DND-41 (cell line): Measurements from ENCODE around the gene FMOD.

Experiments used
- ATAC-seq: fragments of 200-7000 bp; cut with Tn5 transposase; 3 replicates; pipeline ENCODE4 v1.9.1; 2021; ENCODE audit warnings: low read depth; ENCODE audit not compliant: insufficient read depth
- DNase-seq: peaks from one replicate; pipeline ENCODE4 v3.0.0-alpha.2; 2020
- H2AFZ ChIP-seq: 2 replicates; pipeline ENCODE4 v1.6.0; 2012; ENCODE audit warnings: low read depth, low read length
- H3K27ac ChIP-seq: 2 replicates; pipeline ENCODE4 v1.5.1; 2012; ENCODE audit warnings: low read length, inconsistent platforms
- H3K27me3 ChIP-seq: fragments of 200-600 bp; sonication (generic); 2 replicates; pipeline ENCODE4 v1.6.0; 2012; ENCODE audit warnings: low read length, mild to moderate bottlenecking, inconsistent platforms; ENCODE audit not compliant: insufficient read depth, poor library complexity
- H3K36me3 ChIP-seq: 2 replicates; pipeline ENCODE4 v1.5.1; 2012; ENCODE audit warnings: low read length, inconsistent platforms; ENCODE audit not compliant: insufficient read depth
- H3K4me1 ChIP-seq: 2 replicates; pipeline ENCODE4 v1.5.1; 2012; ENCODE audit warnings: mild to moderate bottlenecking, low read length; ENCODE audit not compliant: insufficient read depth
- H3K4me2 ChIP-seq: 2 replicates; pipeline ENCODE4 v1.6.0; 2012; ENCODE audit warnings: mild to moderate bottlenecking, moderate library complexity, low read length, inconsistent platforms; ENCODE audit not compliant: insufficient read depth
- H3K4me3 ChIP-seq, 2 experiments: fragments of 200-600 bp in 1 of 2; shearing (Covaris generic) in 1 of 2; 2 replicates each; pipeline ENCODE4 v1.5.1; 2012 to 2016; ENCODE audit warnings: inconsistent platforms in 2 of 2, low read length in 2 of 2, mild to moderate bottlenecking in 2 of 2, low read depth in 1 of 2, moderate library complexity in 1 of 2
- H3K79me2 ChIP-seq: 2 replicates; pipeline ENCODE4 v1.6.0; 2012; ENCODE audit warnings: low read length, inconsistent platforms; ENCODE audit not compliant: insufficient read depth
- H3K9ac ChIP-seq: 2 replicates; pipeline ENCODE4 v1.6.0; 2012; ENCODE audit warnings: low read depth, mild to moderate bottlenecking, inconsistent platforms, low read length, moderate library complexity
- H3K9me3 ChIP-seq: 2 replicates; pipeline ENCODE4 v1.5.1; 2012; ENCODE audit warnings: low read length, moderate library complexity, mild to moderate bottlenecking, inconsistent platforms; ENCODE audit not compliant: insufficient read depth, severe bottlenecking
- H4K20me1 ChIP-seq: 2 replicates; pipeline ENCODE4 v1.6.0; 2012; ENCODE audit warnings: low read length; ENCODE audit not compliant: insufficient read depth
- EZH2 ChIP-seq: IDR thresholded peaks from 3 replicates; pipeline ENCODE4 v1.6.1; 2012; ENCODE audit warnings: borderline replicate concordance, low read depth, mild to moderate bottlenecking, moderate library complexity, low read length, inconsistent platforms; ENCODE audit not compliant: severe bottlenecking
- TF ChIP-seq, protein P1 (sequence below): IDR thresholded peaks from 2 replicates; pipeline ENCODE4 v1.5.1; 2012; ENCODE audit warnings: borderline replicate concordance, low read length, moderate library complexity, mild to moderate bottlenecking; ENCODE audit not compliant: poor library complexity, severe bottlenecking; ENCODE audit errors: extremely low read depth

The FMOD gene

DNA sequence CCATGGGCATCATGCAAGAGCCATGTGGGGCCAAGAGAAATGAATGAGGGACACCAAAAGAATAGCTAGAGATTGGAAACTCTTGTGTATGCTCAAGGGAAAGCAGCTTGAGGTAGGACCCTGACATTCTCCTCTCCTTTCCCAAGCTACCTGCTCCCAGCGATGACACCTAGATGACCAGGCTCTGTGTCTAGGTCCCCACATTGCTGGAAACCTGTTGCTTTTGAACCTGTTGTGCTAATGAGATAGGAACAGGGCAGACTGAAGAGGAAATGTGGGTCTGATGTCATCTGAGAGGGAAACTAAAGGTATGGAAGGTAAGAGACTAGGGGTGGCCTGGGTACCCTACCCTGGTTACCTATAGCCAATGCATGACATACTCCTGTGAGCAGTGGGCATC, 1.8 kb downstream of the FMOD start:
- Histone ChIP-seq H3K27me3 (peaks cover 25% of the 10 kb centered on the region), H3K27ac (no peak overlapping the region), H2AFZ (no peak overlapping the region), H3K79me2 (no peaks in the 10 kb centered on the region), H3K9me3 (no peaks in the 10 kb centered on the region), H4K20me1 (no peaks in the 10 kb centered on the region), H3K36me3 (no peaks in the 10 kb centered on the region), H3K9ac (no peak overlapping the region), H3K4me2 (no peak overlapping the region), H3K4me1 (no peaks in the 10 kb centered on the region), H3K4me3 (no peak overlapping the region)
- DNase-seq (no peak), ATAC-seq (no peak)
- TF ChIP-seq EZH2: no peak
- TF ChIP-seq, protein P1, sequence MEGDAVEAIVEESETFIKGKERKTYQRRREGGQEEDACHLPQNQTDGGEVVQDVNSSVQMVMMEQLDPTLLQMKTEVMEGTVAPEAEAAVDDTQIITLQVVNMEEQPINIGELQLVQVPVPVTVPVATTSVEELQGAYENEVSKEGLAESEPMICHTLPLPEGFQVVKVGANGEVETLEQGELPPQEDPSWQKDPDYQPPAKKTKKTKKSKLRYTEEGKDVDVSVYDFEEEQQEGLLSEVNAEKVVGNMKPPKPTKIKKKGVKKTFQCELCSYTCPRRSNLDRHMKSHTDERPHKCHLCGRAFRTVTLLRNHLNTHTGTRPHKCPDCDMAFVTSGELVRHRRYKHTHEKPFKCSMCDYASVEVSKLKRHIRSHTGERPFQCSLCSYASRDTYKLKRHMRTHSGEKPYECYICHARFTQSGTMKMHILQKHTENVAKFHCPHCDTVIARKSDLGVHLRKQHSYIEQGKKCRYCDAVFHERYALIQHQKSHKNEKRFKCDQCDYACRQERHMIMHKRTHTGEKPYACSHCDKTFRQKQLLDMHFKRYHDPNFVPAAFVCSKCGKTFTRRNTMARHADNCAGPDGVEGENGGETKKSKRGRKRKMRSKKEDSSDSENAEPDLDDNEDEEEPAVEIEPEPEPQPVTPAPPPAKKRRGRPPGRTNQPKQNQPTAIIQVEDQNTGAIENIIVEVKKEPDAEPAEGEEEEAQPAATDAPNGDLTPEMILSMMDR: no peak

DNA sequence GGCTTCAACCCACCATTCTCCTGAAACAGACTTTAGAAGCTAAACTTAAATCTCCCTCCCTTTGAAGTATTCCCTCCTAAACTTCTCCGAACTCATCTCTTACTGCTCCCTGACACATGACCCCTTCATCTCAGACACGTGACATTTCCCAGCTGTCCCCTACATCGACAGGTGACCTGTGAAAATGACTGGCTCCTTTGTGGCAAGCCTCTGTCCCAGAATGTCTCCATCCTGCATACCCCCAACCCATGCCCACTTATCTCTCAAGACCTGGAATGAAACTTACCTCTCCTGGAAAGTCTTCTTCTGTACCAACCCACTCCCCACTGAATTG, 4.2 kb downstream of the FMOD start:
- no peak for TF ChIP-seq EZH2
- TF ChIP-seq, protein P1: no peak
- DNase-seq: no peak
- H3K9me3 ChIP-seq: no peaks in the 10 kb centered on the region
- no peak for ATAC-seq
- H2AFZ ChIP-seq: no peak overlapping the region
- H3K9ac ChIP-seq: no peak overlapping the region
- no peak overlapping the region for H3K4me3 ChIP-seq
- no peak overlapping the region for H3K4me2 ChIP-seq
- peaks cover 40% of the 10 kb centered on the region for H3K27me3 ChIP-seq
- no peaks in the 10 kb centered on the region for H3K4me1 ChIP-seq
- H3K36me3 ChIP-seq: no peaks in the 10 kb centered on the region
- H3K79me2 ChIP-seq: no peaks in the 10 kb centered on the region
- no peak overlapping the region for H3K27ac ChIP-seq
- no peaks in the 10 kb centered on the region for H4K20me1 ChIP-seq

DNA sequence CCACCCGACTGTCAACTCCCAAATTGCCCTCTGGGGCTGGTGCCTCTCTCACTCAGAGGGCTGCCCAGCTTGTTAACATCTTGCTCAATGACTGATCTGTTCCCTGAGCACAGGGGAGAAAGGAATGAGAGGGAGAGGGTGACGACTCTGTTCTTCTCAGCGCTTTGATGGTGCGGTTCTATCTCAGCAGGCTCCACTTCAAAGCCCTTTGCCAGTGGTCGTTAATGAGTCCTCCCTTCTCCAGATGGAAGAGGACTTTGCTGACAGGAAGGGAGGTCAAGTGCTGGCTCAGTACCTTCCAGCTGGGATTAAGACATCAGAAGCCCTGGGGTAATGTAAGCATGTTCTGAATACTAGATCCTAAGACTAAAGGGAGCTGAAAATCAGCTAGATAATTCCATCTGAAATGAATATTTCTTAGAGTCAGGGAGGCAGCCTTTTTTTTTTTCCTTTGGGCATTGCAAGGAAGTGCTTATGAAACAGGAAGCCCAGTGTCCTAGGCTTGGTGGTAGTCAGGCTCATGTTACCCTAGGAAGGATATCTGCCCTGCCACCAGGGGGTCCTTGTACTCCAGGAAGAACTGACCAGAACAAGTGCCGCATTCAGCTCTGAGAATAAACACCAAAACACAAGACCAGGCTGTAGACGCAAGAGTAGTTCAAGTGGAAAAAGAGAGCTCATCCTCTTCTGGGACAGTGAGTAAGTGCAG, 4.7 kb downstream of the FMOD start:
- DNase-seq (no peak), ATAC-seq (no peak)
- Histone ChIP-seq H3K9me3 (no peaks in the 10 kb centered on the region), H3K27ac (no peak overlapping the region), H3K36me3 (no peaks in the 10 kb centered on the region), H3K4me2 (no peak overlapping the region), H4K20me1 (no peaks in the 10 kb centered on the region), H3K4me3 (no peak overlapping the region), H3K27me3 (peaks cover 44% of the 10 kb centered on the region), H2AFZ (no peak overlapping the region), H3K9ac (no peak overlapping the region), H3K4me1 (no peaks in the 10 kb centered on the region), H3K79me2 (no peaks in the 10 kb centered on the region)
- TF ChIP-seq EZH2: no peak
- TF ChIP-seq, protein P1: no peak
